Endothelial cell (in vitro differentiated cells): ENCODE measurements around the gene GPR137B. TPM values are rescaled to one million over a fixed set of nuclear protein-coding genes. Genes with fewer than 3 reads are reported as not detected.

ENCODE experiments used
- DNase-seq: peaks from one replicate; pipeline ENCODE4 v3.0.0; 2021; ENCODE audit warnings: low spot score
- H3K27ac Mint-ChIP-seq: one replicate; pipeline ENCODE4 v1.8.0; 2021; ENCODE audit warnings: mixed read lengths, inconsistent platforms; ENCODE audit not compliant: unreplicated experiment
- H3K27me3 Mint-ChIP-seq: one replicate; pipeline ENCODE4 v1.8.0; 2021; ENCODE audit warnings: mild to moderate bottlenecking, moderate library complexity, mixed read lengths, inconsistent platforms; ENCODE audit not compliant: unreplicated experiment
- H3K36me3 Mint-ChIP-seq: one replicate; pipeline ENCODE4 v1.8.0; 2021; ENCODE audit warnings: mild to moderate bottlenecking, low read depth, mixed read lengths, inconsistent platforms; ENCODE audit not compliant: unreplicated experiment
- H3K4me1 Mint-ChIP-seq: one replicate; pipeline ENCODE4 v1.8.0; 2021; ENCODE audit warnings: mild to moderate bottlenecking, mixed read lengths, inconsistent platforms; ENCODE audit not compliant: unreplicated experiment
- H3K4me3 Mint-ChIP-seq: one replicate; pipeline ENCODE4 v1.8.0; 2021; ENCODE audit warnings: mild to moderate bottlenecking, mixed read lengths, inconsistent platforms; ENCODE audit not compliant: unreplicated experiment
- H3K9me3 Mint-ChIP-seq: one replicate; pipeline ENCODE4 v1.8.0; 2021; ENCODE audit warnings: mixed read lengths, inconsistent platforms; ENCODE audit not compliant: unreplicated experiment
- total RNA-seq: library from RNA; stranded (reverse); fragmentation: NEBNext Ultra II Directional; extraction: Animal tissue kit (Norgen Biotek cat#: 25700); gene quantifications from one replicate; pipeline ENCODE4 v1.2.1, GENCODE V29; 2021; ENCODE audit not compliant: unreplicated experiment
- TF ChIP-seq, protein P1 (sequence below): fragments of 200-600 bp; sonication (generic); IDR thresholded peaks from one replicate; pipeline ENCODE4 v1.5.0; 2021; ENCODE audit warnings: antibody characterized with exemption; ENCODE audit not compliant: unreplicated experiment

The GPR137B gene
- total RNA-seq, 1 donor from 2014 or later = 18.2 TPM

DNA sequence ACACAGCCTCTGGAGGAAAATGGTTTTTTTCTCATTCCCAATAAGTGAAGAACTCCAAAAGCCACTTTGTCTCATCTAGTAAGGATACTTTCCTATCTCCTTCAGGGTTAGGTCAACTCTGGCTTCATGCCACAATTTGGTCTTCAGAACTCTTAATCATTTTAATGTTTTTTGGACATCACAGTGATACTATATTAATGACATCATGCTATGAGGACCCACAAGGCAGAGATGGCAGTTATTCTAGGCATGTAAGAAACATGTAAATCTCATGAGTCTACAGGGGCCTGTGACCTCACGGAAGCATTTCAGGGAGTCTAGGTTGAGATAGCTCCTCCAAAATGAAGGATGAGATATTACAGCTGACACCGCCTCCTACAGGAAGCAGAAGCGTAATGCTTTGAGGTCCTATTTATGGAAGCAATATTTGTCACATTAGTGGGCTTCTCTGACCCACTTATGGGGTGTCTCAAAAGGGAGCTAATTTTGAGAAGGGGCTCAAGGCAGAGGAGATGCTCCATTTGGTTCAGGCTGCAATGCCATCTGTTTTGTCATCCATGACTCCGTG, 5.0 kb upstream of the GPR137B start:
- H3K27ac Mint-ChIP-seq = no peak overlapping the region
- H3K9me3 Mint-ChIP-seq = no peaks in the 10 kb centered on the region
- no peak for DNase-seq
- TF ChIP-seq, protein P1, sequence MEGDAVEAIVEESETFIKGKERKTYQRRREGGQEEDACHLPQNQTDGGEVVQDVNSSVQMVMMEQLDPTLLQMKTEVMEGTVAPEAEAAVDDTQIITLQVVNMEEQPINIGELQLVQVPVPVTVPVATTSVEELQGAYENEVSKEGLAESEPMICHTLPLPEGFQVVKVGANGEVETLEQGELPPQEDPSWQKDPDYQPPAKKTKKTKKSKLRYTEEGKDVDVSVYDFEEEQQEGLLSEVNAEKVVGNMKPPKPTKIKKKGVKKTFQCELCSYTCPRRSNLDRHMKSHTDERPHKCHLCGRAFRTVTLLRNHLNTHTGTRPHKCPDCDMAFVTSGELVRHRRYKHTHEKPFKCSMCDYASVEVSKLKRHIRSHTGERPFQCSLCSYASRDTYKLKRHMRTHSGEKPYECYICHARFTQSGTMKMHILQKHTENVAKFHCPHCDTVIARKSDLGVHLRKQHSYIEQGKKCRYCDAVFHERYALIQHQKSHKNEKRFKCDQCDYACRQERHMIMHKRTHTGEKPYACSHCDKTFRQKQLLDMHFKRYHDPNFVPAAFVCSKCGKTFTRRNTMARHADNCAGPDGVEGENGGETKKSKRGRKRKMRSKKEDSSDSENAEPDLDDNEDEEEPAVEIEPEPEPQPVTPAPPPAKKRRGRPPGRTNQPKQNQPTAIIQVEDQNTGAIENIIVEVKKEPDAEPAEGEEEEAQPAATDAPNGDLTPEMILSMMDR = no peak
- H3K4me1 Mint-ChIP-seq = peaks cover 10% of the 10 kb centered on the region
- H3K4me3 Mint-ChIP-seq = peak overlapping the region; percentile 38
- peaks cover 4% of the 10 kb centered on the region for H3K36me3 Mint-ChIP-seq
- peaks cover 1% of the 10 kb centered on the region for H3K27me3 Mint-ChIP-seq

DNA sequence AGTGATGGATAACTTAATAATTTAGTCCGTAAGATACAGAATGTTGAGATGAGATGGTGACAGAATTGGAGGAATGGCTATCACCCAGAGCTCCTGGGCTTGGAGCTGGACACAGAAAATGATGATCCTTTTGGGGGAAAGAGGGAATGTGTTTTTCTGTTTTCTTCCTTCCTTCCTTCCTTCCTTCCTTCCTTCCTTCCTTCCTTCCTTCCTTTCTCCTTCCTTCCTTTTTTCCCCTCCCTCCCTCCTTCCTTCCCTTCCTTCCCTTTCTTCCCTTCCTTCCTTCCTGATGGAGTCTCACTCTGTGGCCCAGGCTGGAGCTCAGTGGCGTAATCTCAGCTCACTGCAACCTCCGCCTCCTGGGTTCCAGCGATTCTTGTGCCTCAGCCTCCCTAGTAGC, 2.8 kb upstream of the GPR137B start:
- Mint-ChIP-seq H3K4me3 (no peak overlapping the region), H3K27me3 (peaks cover 1% of the 10 kb centered on the region), H3K27ac (no peak overlapping the region), H3K36me3 (peaks cover 4% of the 10 kb centered on the region), H3K9me3 (no peaks in the 10 kb centered on the region), H3K4me1 (peaks cover 24% of the 10 kb centered on the region)
- DNase-seq = no peak
- TF ChIP-seq, protein P1 = no peak

DNA sequence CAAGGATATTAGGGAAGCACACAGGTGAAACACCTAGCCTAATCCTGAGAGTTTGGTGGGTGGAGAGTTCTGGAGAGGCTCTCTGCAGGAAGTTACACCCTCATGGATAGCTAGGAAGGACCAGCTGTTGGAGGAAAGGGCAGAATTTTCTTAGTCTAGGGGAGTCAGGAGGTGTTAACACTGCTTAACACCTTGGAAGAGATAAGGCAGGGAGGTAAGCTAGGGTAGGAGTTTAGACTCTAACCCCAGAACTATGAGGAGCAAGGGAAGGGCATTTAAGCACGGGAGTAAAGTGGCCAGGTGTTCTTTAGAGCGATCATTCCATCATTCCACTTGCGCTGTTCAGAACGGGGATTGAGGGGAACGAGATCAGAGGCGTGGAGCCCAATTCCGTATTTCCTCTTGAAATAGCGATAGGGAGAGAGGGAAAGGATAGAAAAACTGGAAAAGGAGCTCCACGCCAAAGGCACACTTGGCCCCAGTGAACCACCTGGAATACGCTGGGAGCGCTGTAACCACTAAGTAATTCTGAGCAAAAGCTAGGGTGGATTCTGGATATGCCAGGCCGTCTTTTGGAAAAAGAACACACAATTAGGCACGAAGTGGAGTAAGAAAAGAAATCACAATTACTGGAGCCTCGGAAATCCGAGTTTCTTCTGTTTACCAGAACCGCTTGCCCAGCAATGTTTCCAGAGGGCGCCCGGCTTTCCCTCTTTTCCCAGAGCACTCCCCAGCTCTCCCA, 1.5 kb upstream of the GPR137B start:
- Mint-ChIP-seq H3K36me3 (peaks cover 4% of the 10 kb centered on the region), H3K9me3 (no peaks in the 10 kb centered on the region), H3K27ac (peak overlapping the region; percentile 6), H3K27me3 (peaks cover 2% of the 10 kb centered on the region), H3K4me1 (peaks cover 25% of the 10 kb centered on the region), H3K4me3 (peak overlapping the region; percentile 92)
- TF ChIP-seq, protein P1 = no peak
- DNase-seq = no peak

GRCh38 chr1:236141447-236142252, 689 bp upstream of the GPR137B start:
- peaks cover 8% of the 10 kb centered on the region for H3K36me3 Mint-ChIP-seq
- H3K27ac Mint-ChIP-seq = peak overlapping the region; percentile 21
- no peaks in the 10 kb centered on the region for H3K9me3 Mint-ChIP-seq
- H3K4me3 Mint-ChIP-seq = peak overlapping the region; percentile 92
- DNase-seq = peak; percentile 49
- TF ChIP-seq, protein P1 = no peak
- peaks cover 25% of the 10 kb centered on the region for H3K4me1 Mint-ChIP-seq
- peaks cover 7% of the 10 kb centered on the region for H3K27me3 Mint-ChIP-seq
